DMS153 (cell line): ENCODE results near the gene OGFR.
A peak's percentile ranks its signal among the peaks of the same experiment; 100 is the strongest.

ENCODE experiments used
- DNase-seq: peaks from one replicate; lab custom pipeline; 2025; lab: John Stamatoyannopoulos, UW

The OGFR gene

DNA sequence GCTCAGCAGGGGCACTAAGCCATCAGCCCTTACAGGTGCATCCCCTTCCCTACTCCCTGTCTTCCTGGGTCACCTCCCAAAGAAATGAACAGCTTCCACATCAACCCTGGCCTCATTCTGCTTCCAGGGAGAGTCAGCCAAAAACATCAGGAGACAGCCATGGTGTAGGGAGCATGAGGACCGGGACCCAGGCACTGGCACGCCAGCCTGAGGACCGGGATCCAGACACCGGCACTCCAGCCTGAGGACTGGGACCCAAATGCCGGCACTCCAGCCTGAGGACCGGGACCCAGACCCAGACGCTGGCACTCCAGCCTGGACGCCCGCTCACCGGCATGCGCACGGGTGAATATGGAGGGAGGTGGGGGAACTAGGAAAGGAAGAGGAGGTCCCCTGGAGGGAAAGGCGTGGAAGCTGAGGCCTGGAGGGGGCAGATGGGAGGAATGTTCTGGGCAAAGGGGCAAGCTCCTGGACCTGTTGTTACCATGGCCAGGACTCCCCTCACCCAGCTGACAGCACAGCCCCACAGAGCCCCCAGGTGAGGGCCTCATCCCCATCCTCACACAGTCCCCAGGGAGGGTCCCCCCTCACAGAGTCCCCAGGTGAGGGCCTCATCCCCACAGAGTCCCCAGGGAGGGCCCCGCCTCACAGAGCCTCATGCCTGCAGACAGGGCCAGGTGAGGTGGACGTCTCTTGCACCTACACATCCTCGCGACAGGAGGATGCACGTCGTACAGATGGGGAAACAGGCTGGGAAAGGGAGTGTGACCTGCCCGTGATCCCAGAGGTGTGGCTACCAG, 34.3 kb upstream of the OGFR start:
- DNase-seq, result no peak

DNA sequence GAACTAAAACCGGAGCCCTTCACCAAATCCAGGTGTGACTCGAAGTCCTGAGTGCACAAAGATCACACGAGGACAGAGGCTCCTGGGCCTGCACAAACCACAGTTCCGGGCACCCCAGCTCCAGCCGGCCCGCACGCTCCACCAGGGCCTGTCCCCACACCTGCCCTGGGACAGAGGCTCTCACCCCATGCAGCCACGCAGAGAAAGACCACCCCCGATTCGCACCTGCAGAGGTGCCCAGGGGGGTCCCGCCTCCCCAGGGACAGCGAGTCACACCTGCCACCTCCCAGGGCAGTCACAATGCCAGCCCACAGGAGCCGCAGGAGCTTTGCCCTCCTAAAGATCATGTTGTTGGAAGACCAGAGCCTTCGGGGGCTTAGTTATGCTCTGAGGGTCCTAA, 33.7 kb upstream of the OGFR start:
- DNase-seq, result no peak

GRCh38 chr20:62771396-62772102, 33.1 kb upstream of the OGFR start:
- DNase-seq, result no peak

DNA sequence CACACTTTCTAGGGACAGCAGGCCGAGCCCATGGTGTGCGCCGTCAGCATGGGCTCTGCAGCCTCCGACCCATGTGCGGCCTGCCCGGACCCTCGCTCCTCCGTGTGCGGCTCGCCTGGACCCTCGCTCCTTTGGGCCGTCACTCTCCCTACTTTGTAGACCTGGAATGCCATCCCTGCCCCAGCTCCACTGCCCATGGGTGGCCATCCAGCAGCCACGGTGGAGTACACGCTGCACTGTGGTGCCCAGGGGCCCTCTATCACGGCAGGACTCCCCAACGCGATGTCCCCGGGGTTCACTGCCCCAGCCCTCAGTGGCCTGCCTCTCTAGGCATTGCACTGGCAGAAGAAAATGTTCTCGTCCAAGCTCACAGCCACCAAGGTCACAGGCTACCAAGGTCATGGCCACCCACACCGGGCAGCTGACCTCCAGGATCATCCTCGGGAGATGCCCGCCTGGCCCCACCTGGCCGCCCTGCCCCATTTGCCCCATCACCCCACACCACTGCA, 32.5 kb upstream of the OGFR start:
- no peak for DNase-seq

DNA sequence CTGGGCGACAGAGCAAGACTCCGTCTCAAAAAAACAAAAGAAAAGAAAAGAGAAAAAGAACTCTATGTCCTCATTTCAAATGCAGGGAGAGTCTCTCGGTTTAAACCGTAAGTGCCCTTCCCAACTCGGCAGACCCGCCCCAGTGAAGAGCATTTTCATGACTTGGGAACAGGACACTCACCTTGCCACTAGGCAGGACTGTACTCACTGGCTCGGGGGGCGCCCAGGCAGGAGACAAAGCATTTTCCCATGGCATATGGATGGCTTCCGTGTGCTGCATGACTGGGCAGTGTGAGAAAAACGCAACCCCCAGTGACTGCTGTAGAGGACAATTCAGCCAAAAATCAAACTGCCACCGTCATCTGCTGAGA, 32.0 kb upstream of the OGFR start:
- DNase-seq, result no peak

DNA sequence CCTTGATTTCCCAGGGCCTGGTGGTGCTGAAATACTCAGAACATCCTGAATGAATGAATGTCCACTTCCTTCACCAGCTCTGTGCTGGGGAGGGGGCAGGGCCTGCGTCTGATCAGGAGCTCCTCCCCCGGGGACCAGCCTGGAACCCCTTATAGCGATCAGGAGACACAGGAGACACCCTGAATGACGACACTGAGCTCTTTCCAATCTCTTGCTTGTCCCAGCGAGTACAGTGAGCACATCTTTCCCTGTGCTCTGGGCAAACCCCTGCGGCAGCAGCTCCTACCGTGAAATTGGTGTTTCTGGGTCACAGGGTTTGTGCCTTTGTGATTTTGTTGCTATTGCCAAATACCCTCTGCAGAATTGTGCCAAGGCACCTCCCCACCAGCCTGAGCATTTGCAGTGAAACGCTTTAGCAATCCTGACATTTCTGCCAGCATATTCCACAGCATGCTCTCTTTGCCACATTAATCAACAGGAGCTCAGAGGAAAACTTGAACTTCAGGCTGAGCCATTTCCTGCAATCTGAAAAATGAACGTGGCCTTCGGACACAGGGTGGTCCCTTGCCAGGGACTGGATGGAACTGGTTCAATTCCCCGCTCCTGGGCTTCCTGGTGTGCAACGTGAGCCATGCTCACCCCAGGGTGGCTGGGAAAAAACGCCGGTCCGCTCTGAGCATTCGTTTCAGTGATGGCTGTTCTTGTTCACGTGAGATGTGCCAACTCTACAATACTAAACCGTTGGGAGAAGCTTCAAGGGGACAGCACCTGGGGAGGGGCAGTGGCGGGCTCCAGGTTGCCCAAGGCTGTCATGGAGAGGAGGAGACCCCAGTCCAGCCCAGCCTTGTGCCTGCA, 31.4 kb upstream of the OGFR start:
- DNase-seq, result no peak

GRCh38 chr20:62773845-62774714, 30.6 kb upstream of the OGFR start:
- peak; percentile 19 for DNase-seq

- no peak for DNase-seq
Observed at GRCh38 chr20:62774762-62775161, 29.9 kb upstream of the OGFR start.

DNA sequence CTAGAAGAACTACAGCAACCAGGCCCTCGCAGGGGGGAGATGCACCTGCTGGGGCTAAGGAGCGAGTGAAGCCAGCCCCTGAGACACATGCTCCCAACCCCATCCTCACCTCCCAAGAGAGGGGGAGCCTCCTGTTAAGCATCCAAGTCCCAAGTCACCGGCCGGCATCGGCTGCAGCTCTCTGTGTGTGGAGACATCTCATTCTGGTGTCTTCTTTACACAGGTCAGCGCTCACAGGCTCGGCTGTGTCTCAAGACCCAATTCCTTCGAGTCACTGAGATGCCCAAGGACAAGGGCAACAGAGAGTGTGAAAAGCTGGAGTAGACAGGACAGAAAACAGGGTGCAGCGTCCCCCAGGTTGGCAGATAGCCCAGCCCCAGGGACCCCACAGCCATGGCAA, 29.4 kb upstream of the OGFR start:
- DNase-seq, result no peak

GRCh38 chr20:62776035-62776691, 28.5 kb upstream of the OGFR start:
- no peak for DNase-seq

- peak; percentile 44 for DNase-seq
Observed at GRCh38 chr20:62776692-62777527, 27.7 kb upstream of the OGFR start.

DNA sequence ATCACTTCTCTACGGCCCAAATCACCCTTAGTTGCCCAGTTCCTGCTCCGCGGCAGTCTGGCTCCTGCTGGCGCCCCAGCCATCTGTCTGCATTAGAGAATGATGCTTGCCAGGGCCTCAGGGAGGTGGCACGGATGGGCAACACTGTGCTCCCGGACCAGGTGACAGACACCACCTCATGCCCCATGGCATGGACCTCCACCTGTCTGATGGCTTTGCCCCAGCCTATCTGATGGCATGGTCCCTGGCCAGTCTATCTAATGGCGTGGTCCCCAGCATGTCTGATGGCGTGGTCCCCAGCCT, 27.2 kb upstream of the OGFR start:
- no peak for DNase-seq

DNA sequence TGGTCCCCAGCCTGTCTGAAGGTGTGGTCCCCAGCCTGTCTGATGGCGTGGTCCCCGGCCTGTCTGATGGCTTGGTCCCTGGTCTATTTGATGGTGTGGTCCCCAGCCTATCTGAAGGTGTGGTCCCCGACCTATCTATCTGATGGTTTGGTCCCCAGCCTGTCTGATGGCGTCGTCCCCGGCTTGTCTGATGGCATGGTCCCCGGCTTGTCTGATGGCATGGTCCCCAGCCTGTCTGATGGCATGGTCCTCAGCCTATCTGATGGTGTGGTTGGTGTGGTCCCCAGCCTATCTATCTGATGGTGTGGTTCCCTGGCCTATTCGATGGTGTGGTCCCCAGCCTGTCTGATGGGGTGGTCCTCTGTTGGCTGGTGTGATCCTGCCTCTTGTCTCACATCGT, 26.6 kb upstream of the OGFR start:
- DNase-seq, result no peak

- no peak for DNase-seq
Observed at GRCh38 chr20:62778601-62779416, 25.8 kb upstream of the OGFR start.

- DNase-seq, result no peak
Observed at GRCh38 chr20:62779417-62779685, 25.3 kb upstream of the OGFR start.

DNA sequence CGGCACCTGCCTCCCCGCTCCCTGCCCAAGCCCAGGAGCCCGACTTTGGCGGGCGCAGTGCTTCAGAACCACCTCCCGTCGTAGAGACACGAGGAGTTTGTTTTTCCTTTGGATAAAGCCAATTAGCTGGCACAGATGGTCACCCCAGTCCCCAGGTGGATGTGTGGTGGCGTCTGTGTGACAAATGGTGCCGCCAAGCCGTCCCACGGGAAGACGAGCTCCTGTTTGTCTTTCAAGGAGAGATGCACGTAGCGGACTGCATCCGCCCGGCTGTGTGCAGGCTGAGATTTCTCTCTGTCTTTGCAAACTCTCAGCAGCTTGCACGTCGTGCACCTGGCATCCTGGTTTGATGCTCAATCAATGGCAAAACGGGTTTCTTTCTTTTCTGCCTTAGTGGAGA, 24.4 kb upstream of the OGFR start:
- DNase-seq, result peak; percentile 35

GRCh38 chr20:62780696-62781095, 23.9 kb upstream of the OGFR start:
- no peak for DNase-seq

DNA sequence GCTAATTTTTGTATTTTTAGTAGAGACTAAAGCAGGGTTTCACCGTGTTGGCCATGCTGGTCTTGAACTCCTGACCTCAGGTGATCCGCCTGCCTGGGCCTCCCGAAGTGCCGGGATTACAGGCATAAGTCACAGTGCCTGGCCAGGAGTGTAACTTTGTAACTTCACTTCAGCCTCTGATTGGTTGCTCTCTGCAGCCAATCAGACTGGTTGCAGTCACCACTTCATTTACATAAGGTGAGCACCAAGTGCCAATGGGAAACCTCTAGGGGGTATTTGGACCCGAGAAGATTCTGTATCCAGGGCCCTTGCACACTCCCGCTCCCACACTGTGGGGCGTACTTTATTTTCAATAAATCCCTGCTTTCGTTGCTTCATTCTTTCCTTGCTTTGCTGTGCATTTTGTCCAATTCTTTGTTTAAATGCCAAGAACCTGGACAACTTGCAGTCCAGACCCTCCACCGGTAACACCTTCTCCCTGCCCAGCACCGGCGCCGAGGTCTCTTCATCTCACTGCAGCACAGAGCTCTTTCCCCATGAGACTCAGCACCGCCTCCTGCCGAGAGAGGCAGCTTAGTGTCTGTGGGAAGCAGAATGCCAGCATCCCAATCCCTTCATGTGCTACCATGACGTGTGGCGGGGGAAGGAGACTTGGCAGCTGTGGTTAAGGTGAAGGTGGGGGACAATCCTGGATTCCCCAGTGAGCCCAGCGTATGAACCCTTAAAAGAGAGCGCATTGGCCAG, 22.3 kb upstream of the OGFR start:
- DNase-seq, result no peak

DNA sequence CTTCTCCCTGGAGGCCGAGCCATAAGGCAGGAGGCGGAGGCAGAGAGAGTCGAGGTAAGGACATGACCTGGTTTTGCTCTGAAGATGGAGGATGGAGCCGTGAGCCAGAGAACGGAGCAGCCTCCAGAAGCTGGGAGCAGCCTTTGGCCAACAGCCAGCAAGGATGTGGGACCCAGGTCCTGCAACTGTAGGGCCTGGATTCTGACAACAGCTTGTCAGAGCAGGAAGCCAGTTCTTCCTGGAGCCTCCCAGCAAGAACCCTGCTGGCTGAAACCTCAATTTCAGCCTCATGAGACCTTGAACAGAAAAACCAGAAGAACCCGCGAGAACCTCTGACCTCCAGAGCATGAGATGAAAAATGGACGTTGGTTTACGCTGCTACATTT, 21.7 kb upstream of the OGFR start:
- DNase-seq, result no peak
